Ovary (tissue), 9 donors: ENCODE measurements around the gene HRH2. TPM values are rescaled to one million over a fixed set of nuclear protein-coding genes. Genes with fewer than 3 reads are reported as not detected.

Experiments
- DNase-seq, 5 donors: peaks; one replicate each; pipeline ENCODE4 v3.0.0-alpha.2; 2019 to 2020
- H3K27ac ChIP-seq, 2 donors: fragments of 200-600 bp; one replicate each; pipeline versions ENCODE4 v1.5.1 to v1.8.0; 2019 to 2022
- H3K27me3 ChIP-seq: fragments of 200-600 bp; one replicate; pipeline ENCODE4 v1.8.0; 2022
- H3K36me3 ChIP-seq: fragments of 200-600 bp; sonication (generic); one replicate; pipeline ENCODE4 v1.5.1; 2019
- H3K4me1 ChIP-seq: one replicate; pipeline ENCODE4 v1.8.1; 2013; ENCODE audit warnings: mild to moderate bottlenecking, moderate library complexity; ENCODE audit not compliant: insufficient read depth
- H3K4me3 ChIP-seq: fragments of 200-600 bp; sonication (generic); one replicate; pipeline ENCODE4 v1.5.1; 2017
- H3K9me3 ChIP-seq, 2 donors: fragments of 200-600 bp in 1 of 2; sonication (generic) in 1 of 2; one replicate each; pipeline versions ENCODE4 v1.5.1 to v1.8.1; 2013 to 2019; ENCODE audit warnings: mild to moderate bottlenecking in 1 of 2, moderate library complexity in 1 of 2
- EP300 ChIP-seq: sonication (generic); formaldehyde crosslinking; IDR thresholded peaks from one replicate; pipeline ENCODE4 v1.6.1; 2017; ENCODE audit warnings: antibody characterized with exemption
- POLR2A ChIP-seq: fragments of 450-650 bp; IDR thresholded peaks from one replicate; pipeline ENCODE4 v1.6.1; 2017; ENCODE audit warnings: antibody characterized with exemption, mild to moderate bottlenecking, moderate library complexity
- WGBS, 3 donors: extraction: QIAGEN DNeasy Blood & Tissue Kit in 1 of 3; methylation state at CpG; one replicate each; pipeline versions ENCODE4 v1.1.5 to v1.1.7; 2013 to 2017; 5-methylcytosine and 5-hydroxymethylcytosine counted together
- intact Hi-C, 4 donors: fragments of 100-400 bp; cut with DNase I; formaldehyde crosslinking; loops; one replicate each; pipeline versions ENCODE4 v1.11.0 to v1.15.1; 2022 to 2023
- polyA plus RNA-seq, 2 donors: library from polyadenylated mRNA; stranded (reverse); fragments of 200-250 nt in 1 of 2; fragments of 350-450 nt in 1 of 2; fragmentation: Illumina TruSeq in 1 of 2; extraction: RNeasy Lipid Tissue Mini Kit (QIAGEN cat#74804) in 1 of 2; gene quantifications; one replicate each; pipeline ENCODE4 v1.2.3, GENCODE V29; 2013 to 2014
- total RNA-seq, 7 donors: library from RNA; depleted of rRNA in 2 of 7; stranded (reverse); fragments of >200 nt in 2 of 7; fragmentation: NEBNext Ultra II Directional in 3 of 7; extraction: Animal tissue kit (Norgen Biotek cat#: 25700) in 3 of 7; gene quantifications; one replicate each; pipeline versions ENCODE4 v1.1.0 to v1.2.4, GENCODE V29; 2016 to 2023
- TF ChIP-seq, protein P1 (sequence below), 3 donors: fragments of 450-650 bp in 2 of 3; fragments of 200-600 bp in 1 of 3; IDR thresholded peaks; one replicate each; pipeline versions ENCODE4 v1.5.1 to v1.8.0; 2016 to 2022; ENCODE audit warnings: antibody characterized with exemption in 3 of 3, mild to moderate bottlenecking in 1 of 3
- donor health status: DM: no; HTN: no; CAD: no; lungs with moderate emphysema.
- donor health status: DM: no; HTN: no; CAD: no.
- donor health status: Bipolar disorder and iron deficiency.
- donor health status: DM: yes; HTN: yes; CAD: no.
- donor health status: DM: no; HTN: no; CAD: no.
- donor health status: DM: yes; HTN: yes; CAD: no.

Gene HRH2
- total and polyA plus RNA-seq, 9 donors, result 0.23 to 3.3 (median 1.2) TPM

DNA sequence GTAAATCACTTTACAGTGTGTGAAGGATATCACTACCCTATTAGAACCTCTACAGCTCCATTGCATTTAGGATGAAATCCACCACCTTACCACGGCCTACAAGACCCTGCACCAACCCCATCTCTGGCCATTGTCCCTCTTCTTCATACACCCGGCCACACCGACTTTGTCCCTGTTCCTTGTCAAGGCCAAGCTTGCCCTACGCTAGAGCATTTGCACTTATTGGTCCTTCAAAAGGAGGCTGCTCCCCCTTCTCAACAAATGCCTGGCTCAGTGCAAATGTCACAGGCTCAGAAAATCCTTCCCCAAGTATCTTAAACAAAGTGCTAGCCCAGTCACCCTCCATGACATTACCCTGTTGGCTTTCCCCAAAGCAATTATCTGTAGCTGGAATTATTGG lies 4.1 kb upstream of the HRH2 start:
- TF ChIP-seq, protein P1, sequence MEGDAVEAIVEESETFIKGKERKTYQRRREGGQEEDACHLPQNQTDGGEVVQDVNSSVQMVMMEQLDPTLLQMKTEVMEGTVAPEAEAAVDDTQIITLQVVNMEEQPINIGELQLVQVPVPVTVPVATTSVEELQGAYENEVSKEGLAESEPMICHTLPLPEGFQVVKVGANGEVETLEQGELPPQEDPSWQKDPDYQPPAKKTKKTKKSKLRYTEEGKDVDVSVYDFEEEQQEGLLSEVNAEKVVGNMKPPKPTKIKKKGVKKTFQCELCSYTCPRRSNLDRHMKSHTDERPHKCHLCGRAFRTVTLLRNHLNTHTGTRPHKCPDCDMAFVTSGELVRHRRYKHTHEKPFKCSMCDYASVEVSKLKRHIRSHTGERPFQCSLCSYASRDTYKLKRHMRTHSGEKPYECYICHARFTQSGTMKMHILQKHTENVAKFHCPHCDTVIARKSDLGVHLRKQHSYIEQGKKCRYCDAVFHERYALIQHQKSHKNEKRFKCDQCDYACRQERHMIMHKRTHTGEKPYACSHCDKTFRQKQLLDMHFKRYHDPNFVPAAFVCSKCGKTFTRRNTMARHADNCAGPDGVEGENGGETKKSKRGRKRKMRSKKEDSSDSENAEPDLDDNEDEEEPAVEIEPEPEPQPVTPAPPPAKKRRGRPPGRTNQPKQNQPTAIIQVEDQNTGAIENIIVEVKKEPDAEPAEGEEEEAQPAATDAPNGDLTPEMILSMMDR (IDR thresholded peaks at IDR 0.05), result no peak
- no peak for TF ChIP-seq EP300
- no peak for TF ChIP-seq POLR2A
- WGBS, 3 donors, result 83 to 87% (median 85%) methylated on average over 4 of the region's 4 CpGs
- DNase-seq, result no peak
- Histone ChIP-seq H3K27me3 (no peaks in the 10 kb centered on the region), H3K27ac (no peak overlapping the region), H3K9me3 (peaks cover 0 to 4% of the 10 kb centered on the region in 2 donors), H3K4me3 (no peak overlapping the region), H3K36me3 (no peaks in the 10 kb centered on the region), H3K4me1 (peaks cover 1% of the 10 kb centered on the region)
- intact Hi-C loops, result no loop called here

DNA sequence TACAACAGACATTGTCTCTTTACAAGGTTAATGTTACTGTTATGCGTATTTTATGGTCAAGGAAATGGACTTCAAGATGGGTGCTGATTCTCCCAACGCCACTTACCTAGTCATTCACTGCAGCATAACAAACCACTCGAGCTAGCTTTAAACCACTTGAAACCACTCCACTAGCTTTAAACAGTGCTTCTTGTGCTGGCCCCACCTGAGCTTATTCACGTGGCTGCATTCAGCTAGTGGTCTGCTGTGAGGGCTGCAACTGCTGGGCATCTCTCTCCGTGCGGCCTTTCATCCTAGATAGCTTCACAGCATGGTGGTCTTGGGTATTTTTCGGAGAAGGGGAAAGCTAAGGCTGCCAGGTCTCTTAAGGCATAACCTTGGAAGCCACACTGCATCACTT lies 3.5 kb upstream of the HRH2 start:
- WGBS, 3 donors, result 78 to 87% (median 85%) methylated on average over 7 of the region's 7 CpGs
- intact Hi-C loops, result no loop called here

DNA sequence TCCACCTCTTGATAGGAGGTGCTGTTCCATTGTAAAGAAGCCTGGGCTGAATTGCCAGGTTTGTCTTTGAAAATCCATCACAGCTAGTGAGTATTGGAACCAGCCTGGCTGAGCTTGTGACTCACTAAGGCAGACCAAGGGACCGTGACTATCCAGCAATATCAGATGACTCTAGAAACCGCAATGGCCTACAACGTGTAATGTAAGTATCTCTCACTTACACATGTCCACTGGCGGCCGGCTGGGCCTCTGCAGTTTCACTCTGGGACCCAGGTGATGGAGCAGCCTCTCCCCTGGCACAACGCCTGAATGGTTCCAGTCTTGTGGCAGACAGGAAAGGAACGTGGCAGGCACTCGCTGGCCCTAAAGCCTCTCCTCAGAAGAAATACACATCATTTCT lies 3.1 kb upstream of the HRH2 start:
- TF ChIP-seq, protein P1 (IDR thresholded peaks at IDR 0.05), result no peak
- no peak for TF ChIP-seq POLR2A
- no peak for TF ChIP-seq EP300
- H3K4me1 ChIP-seq, result peaks cover 1% of the 10 kb centered on the region
- H3K27ac ChIP-seq, result no peak overlapping the region
- no peak overlapping the region for H3K4me3 ChIP-seq
- intact Hi-C loops, result no loop called here
- 71 to 84% (median 80%) methylated on average over 8 of the region's 8 CpGs for WGBS, 3 donors
- H3K27me3 ChIP-seq, result no peaks in the 10 kb centered on the region
- DNase-seq, result no peak
- H3K36me3 ChIP-seq, result no peaks in the 10 kb centered on the region
- peaks cover 0 to 4% of the 10 kb centered on the region in 2 donors for H3K9me3 ChIP-seq

More for the DNA sequence above, 3.5 kb upstream of the HRH2 start:
- no peaks in the 10 kb centered on the region for H3K36me3 ChIP-seq
- H3K4me1 ChIP-seq, result peaks cover 1% of the 10 kb centered on the region
- TF ChIP-seq EP300 (no peak), POLR2A (no peak)
- TF ChIP-seq, protein P1 (IDR thresholded peaks at IDR 0.05), result no peak
- H3K27me3 ChIP-seq, result no peaks in the 10 kb centered on the region
- H3K9me3 ChIP-seq, result peaks cover 0 to 4% of the 10 kb centered on the region in 2 donors
- no peak overlapping the region for H3K27ac ChIP-seq
- no peak for DNase-seq
- no peak overlapping the region for H3K4me3 ChIP-seq

DNA sequence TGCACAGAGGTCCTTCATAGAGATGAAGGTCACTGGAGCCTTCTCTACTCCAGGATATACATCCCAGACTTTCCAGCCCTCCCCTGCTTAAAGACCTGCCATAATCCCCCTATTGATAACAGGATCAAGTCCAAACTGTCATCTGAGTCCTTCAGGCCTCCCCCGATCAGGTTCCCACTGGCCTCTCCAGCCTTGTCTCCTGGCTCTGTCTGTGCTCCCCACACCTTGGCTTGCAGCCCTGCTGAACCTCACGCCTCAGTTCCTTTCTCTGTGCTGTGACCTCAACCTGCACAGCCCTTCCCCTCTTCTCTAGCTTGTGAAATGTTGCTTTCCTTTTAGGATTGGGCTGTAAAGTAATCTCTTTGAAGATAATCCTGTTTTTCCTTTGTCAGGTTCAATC lies 2.5 kb upstream of the HRH2 start:
- 58 to 63% (median 63%) methylated on average over 2 of the region's 2 CpGs for WGBS, 3 donors
- no peak for DNase-seq
- Histone ChIP-seq H3K27me3 (no peaks in the 10 kb centered on the region), H3K36me3 (no peaks in the 10 kb centered on the region), H3K9me3 (no peaks in the 10 kb centered on the region), H3K4me3 (no peak overlapping the region), H3K4me1 (peaks cover 1% of the 10 kb centered on the region), H3K27ac (no peak overlapping the region)
- TF ChIP-seq, protein P1 (IDR thresholded peaks at IDR 0.05), result no peak
- TF ChIP-seq POLR2A (no peak), EP300 (no peak)
- intact Hi-C loops, result no loop called here
